Mammary epithelial cell (primary cell): ENCODE results near the gene KCNMA1.

ENCODE experiments used
- CTCF ChIP-seq, 2 donors: IDR thresholded peaks in 1 of 2; conservative IDR thresholded peaks in 1 of 2; 2 replicates each; pipeline ENCODE4 v1.5.1; 2011 to 2012; ENCODE audit warnings: inconsistent platforms in 2 of 2, low read length in 2 of 2, mild to moderate bottlenecking in 2 of 2, control low read depth in 1 of 2, low read depth in 1 of 2; ENCODE audit not compliant: insufficient read depth in 1 of 2; ENCODE audit errors: extremely low read depth in 1 of 2
- EZH2 ChIP-seq: IDR thresholded peaks from 2 replicates; pipeline ENCODE4 v1.6.1; 2012; ENCODE audit warnings: low read length, inconsistent platforms, borderline replicate concordance

GRCh38 chr10:77253147-77253545, 384.5 kb downstream of the KCNMA1 start:
- TF ChIP-seq CTCF (conservative IDR thresholded peaks at IDR 0.05 in 1 of 2, IDR thresholded peaks at IDR 0.05 in 1 of 2; ENCODE audit: extremely low read depth in 1 of 2, insufficient read depth in 1 of 2, low read depth in 1 of 2, low read length in 2 of 2) (no peak), EZH2 (no peak)
